ENCODE data around the gene OR2B2. TPM values are rescaled to one million over a fixed set of nuclear protein-coding genes. Genes with fewer than 3 reads are reported as not detected.

The OR2B2 gene
- total RNA-seq, 1 experiment from 2014 or later: not detected

- H3K9me3 Mint-ChIP-seq: no peaks in the 10 kb centered on the region
Observed at GRCh38 chr6:27899543-27899942, 12.7 kb downstream of the OR2B2 start.

GRCh38 chr6:27897580-27898206 lies 14.5 kb downstream of the OR2B2 start:
- H3K4me3 Mint-ChIP-seq: no peak overlapping the region
- POLR2A ChIA-PET: interaction anchor here (0.8 to 6.6 kb wide), 5 partner anchors 28 to 750 kb away, joined by 3 to 817 read pairs (median 300); a partner anchor contains a TSS
- no peak for ATAC-seq
- TF ChIP-seq RELA (CRISPR knock-in tag; IDR thresholded peaks at IDR 0.05; ENCODE audit: borderline replicate concordance) (no peak), ZNF423 (CRISPR knock-in tag; IDR thresholded peaks at IDR 0.05) (no peak), SOX15 (CRISPR knock-in tag; IDR thresholded peaks at IDR 0.05) (no peak), CDX4 (CRISPR knock-in tag; IDR thresholded peaks at IDR 0.05; ENCODE audit: borderline replicate concordance) (no peak), ZBTB21 (CRISPR knock-in tag; IDR thresholded peaks at IDR 0.05; ENCODE audit: borderline replicate concordance) (no peak), ZBTB43 (CRISPR knock-in tag; IDR thresholded peaks at IDR 0.05) (no peak), CREM (CRISPR knock-in tag; IDR thresholded peaks at IDR 0.05) (no peak), STAT6 (CRISPR knock-in tag; conservative IDR thresholded peaks at IDR 0.05; ENCODE audit: low read depth) (no peak), NR3C1 (CRISPR knock-in tag; conservative IDR thresholded peaks at IDR 0.05; ENCODE audit: low read depth) (no peak), AFF4 (CRISPR knock-in tag; IDR thresholded peaks at IDR 0.05; ENCODE audit: borderline replicate concordance) (no peak), E2F4 (CRISPR knock-in tag; IDR thresholded peaks at IDR 0.05; ENCODE audit: borderline replicate concordance, low read depth) (no peak), NFYB (CRISPR knock-in tag; conservative IDR thresholded peaks at IDR 0.05; ENCODE audit: low read depth) (no peak), ATF2 (CRISPR knock-in tag; IDR thresholded peaks at IDR 0.05; ENCODE audit: borderline replicate concordance, low read depth) (no peak), NR1H2 (CRISPR knock-in tag; IDR thresholded peaks at IDR 0.05) (no peak), SMAD3 (CRISPR knock-in tag; IDR thresholded peaks at IDR 0.05; ENCODE audit: borderline replicate concordance) (no peak), RORB (CRISPR knock-in tag; IDR thresholded peaks at IDR 0.05) (no peak), PRDM15 (CRISPR knock-in tag; IDR thresholded peaks at IDR 0.05) (no peak)

More at GRCh38 chr6:27899543-27899942, 12.7 kb downstream of the OR2B2 start:
- DNase-seq (ENCODE audit: low spot score) (no peak), ATAC-seq (no peak)
- Mint-ChIP-seq H3K4me3 (no peak overlapping the region), H3K36me3 (no peaks in the 10 kb centered on the region; the same call in 1 of the 2 replicates), H3K27ac (no peak overlapping the region), H3K27me3 (ENCODE audit: low read depth) (0 out of 2 replicates have a peak, but pooled peaks cover 3% of the 10 kb centered on the region), H3K4me1 (peaks cover 52% of the 10 kb centered on the region)
- ChIA-PET CTCF (no interaction called here), POLR2A (interaction anchor here (0.9 kb wide), 1 partner anchor 34 kb away, joined by 3 read pairs; a partner anchor contains a TSS)
- TF ChIP-seq RORB (CRISPR knock-in tag; IDR thresholded peaks at IDR 0.05) (no peak), GABPB1 (CRISPR knock-in tag; IDR thresholded peaks at IDR 0.05) (no peak), ATF1 (CRISPR knock-in tag; IDR thresholded peaks at IDR 0.05) (no peak)

More at GRCh38 chr6:27897580-27898206, 14.5 kb downstream of the OR2B2 start:
- Mint-ChIP-seq H3K9me3 (no peaks in the 10 kb centered on the region), H3K36me3 (peaks cover 6% of the 10 kb centered on the region), H3K27me3 (ENCODE audit: low read depth) (0 out of 2 replicates have a peak, but pooled peaks cover 3% of the 10 kb centered on the region), H3K27ac (peak overlapping the region; percentile 89), H3K4me1 (peaks cover 50% of the 10 kb centered on the region)
- DNase-seq (ENCODE audit: low spot score): no peak
- CTCF ChIA-PET: interaction anchor here (0.8 kb wide), 1 partner anchor 458 kb away, joined by 3 read pairs; no protein-coding TSS in a partner anchor

All from WTC11 (cell line).